Natural killer cell (primary cell): Measurements from ENCODE around the gene MTF2. TPM values are rescaled to one million over a fixed set of nuclear protein-coding genes. Genes with fewer than 3 reads are reported as not detected.

ENCODE experiments used
- ATAC-seq, 3 donors: fragments of 150-1000 bp in 2 of 3; fragments of 200-7000 bp in 1 of 3; cut with Tn5 transposase; 1 replicate in 1 of 3; 2 replicates in 2 of 3; pipeline ENCODE4 v1.10.0; 2021; ENCODE audit warnings: mild to moderate bottlenecking in 2 of 3, moderate library complexity in 2 of 3
- DNase-seq, 2 donors: peaks; one replicate each; pipeline versions ENCODE4 v3.0.0 to v3.0.0-alpha.2; 2013 to 2021; ENCODE audit warnings: mixed read lengths in 1 of 2
- H3K27ac ChIP-seq: one replicate; pipeline ENCODE4 v1.5.1; 2013; ENCODE audit warnings: mild to moderate bottlenecking, low read length
- H3K27me3 ChIP-seq: one replicate; pipeline ENCODE4 v1.6.1; 2013; ENCODE audit warnings: low read length; ENCODE audit not compliant: control insufficient read depth, insufficient read depth
- H3K36me3 ChIP-seq: one replicate; pipeline ENCODE4 v1.6.1; 2013; ENCODE audit warnings: low read length; ENCODE audit not compliant: control insufficient read depth, insufficient read depth
- H3K4me1 ChIP-seq: one replicate; pipeline ENCODE4 v1.6.1; 2013; ENCODE audit warnings: low read length; ENCODE audit not compliant: control insufficient read depth, insufficient read depth
- H3K4me3 ChIP-seq: one replicate; pipeline ENCODE4 v1.5.1; 2013; ENCODE audit warnings: low read length
- H3K9me3 ChIP-seq: one replicate; pipeline ENCODE4 v1.6.1; 2013; ENCODE audit warnings: low read length; ENCODE audit not compliant: control insufficient read depth, insufficient read depth
- H3K27ac Mint-ChIP-seq, 2 donors: one replicate each; pipeline ENCODE4 v1.8.0; 2022; ENCODE audit warnings: mild to moderate bottlenecking in 2 of 2, mixed read lengths in 2 of 2, moderate library complexity in 1 of 2
- H3K27me3 Mint-ChIP-seq, 2 donors: one replicate each; pipeline ENCODE4 v1.8.0; 2022; ENCODE audit warnings: low read depth in 2 of 2, mixed read lengths in 2 of 2
- H3K36me3 Mint-ChIP-seq: one replicate; pipeline ENCODE4 v1.8.0; 2022; ENCODE audit warnings: mixed read lengths
- H3K4me1 Mint-ChIP-seq, 2 donors: one replicate each; pipeline ENCODE4 v1.8.0; 2022; ENCODE audit warnings: mixed read lengths in 2 of 2
- H3K4me3 Mint-ChIP-seq: one replicate; pipeline ENCODE4 v1.8.0; 2022; ENCODE audit warnings: mild to moderate bottlenecking, moderate library complexity, mixed read lengths
- H3K9me3 Mint-ChIP-seq, 2 donors: one replicate each; pipeline ENCODE4 v1.8.0; 2022; ENCODE audit warnings: mixed read lengths in 2 of 2
- WGBS: methylation state at CpG from one replicate; pipeline ENCODE4 v1.1.7; 2013; ENCODE audit warnings: missing lambda C conversion rate; ENCODE audit not compliant: insufficient coverage; 5-methylcytosine and 5-hydroxymethylcytosine counted together
- intact Hi-C: fragments of 100-400 bp; cut with micrococcal nuclease; formaldehyde crosslinking; loops from one replicate; pipeline ENCODE4 v1.14.2; 2022
- total RNA-seq, 4 donors: library from RNA; stranded (reverse); fragments of 120-200 nt in 1 of 4; gene quantifications; one replicate each; pipeline versions ENCODE4 v1.2.3 to v1.2.4, GENCODE V29; 2013 to 2022
- TF ChIP-seq, protein P1 (sequence below): fragments of 200-600 bp; IDR thresholded peaks from one replicate; pipeline ENCODE4 v1.8.0; 2022; ENCODE audit warnings: antibody characterized with exemption

The MTF2 gene
- total RNA-seq, 3 donors from 2014 or later (not counting 1 experiment from before 2014, with no cell fraction given): 46.1 to 65.7 (median 47.8) TPM

- Mint-ChIP-seq H3K36me3 (peaks cover 6% of the 10 kb centered on the region), H3K9me3 (peaks cover 0 to 3% of the 10 kb centered on the region in 2 donors), H3K27ac (no peak overlapping the region), H3K4me3 (no peak overlapping the region), H3K4me1 (peaks cover 40 to 44% of the 10 kb centered on the region in 2 donors), H3K27me3 (no peaks in the 10 kb centered on the region)
- TF ChIP-seq, protein P1, sequence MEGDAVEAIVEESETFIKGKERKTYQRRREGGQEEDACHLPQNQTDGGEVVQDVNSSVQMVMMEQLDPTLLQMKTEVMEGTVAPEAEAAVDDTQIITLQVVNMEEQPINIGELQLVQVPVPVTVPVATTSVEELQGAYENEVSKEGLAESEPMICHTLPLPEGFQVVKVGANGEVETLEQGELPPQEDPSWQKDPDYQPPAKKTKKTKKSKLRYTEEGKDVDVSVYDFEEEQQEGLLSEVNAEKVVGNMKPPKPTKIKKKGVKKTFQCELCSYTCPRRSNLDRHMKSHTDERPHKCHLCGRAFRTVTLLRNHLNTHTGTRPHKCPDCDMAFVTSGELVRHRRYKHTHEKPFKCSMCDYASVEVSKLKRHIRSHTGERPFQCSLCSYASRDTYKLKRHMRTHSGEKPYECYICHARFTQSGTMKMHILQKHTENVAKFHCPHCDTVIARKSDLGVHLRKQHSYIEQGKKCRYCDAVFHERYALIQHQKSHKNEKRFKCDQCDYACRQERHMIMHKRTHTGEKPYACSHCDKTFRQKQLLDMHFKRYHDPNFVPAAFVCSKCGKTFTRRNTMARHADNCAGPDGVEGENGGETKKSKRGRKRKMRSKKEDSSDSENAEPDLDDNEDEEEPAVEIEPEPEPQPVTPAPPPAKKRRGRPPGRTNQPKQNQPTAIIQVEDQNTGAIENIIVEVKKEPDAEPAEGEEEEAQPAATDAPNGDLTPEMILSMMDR: no peak
- Histone ChIP-seq H3K4me1 (no peaks in the 10 kb centered on the region), H3K27me3 (no peaks in the 10 kb centered on the region), H3K9me3 (peaks cover 4% of the 10 kb centered on the region), H3K27ac (no peak overlapping the region), H3K4me3 (no peak overlapping the region), H3K36me3 (peaks cover 9% of the 10 kb centered on the region)
- 100% methylated on average over 2 of the region's 2 CpGs for WGBS
- ATAC-seq (no peak), DNase-seq (no peak)
- intact Hi-C loops: no loop called here
Measured at GRCh38 chr1:93106226-93106625, 27.1 kb downstream of the MTF2 start.

GRCh38 chr1:93107395-93107794 lies 28.3 kb downstream of the MTF2 start:
- peaks cover 40 to 42% of the 10 kb centered on the region in 2 donors for H3K4me1 Mint-ChIP-seq
- Histone ChIP-seq H3K4me1 (no peaks in the 10 kb centered on the region), H3K9me3 (peaks cover 4% of the 10 kb centered on the region), H3K27ac (no peak overlapping the region), H3K27me3 (no peaks in the 10 kb centered on the region), H3K4me3 (no peak overlapping the region), H3K36me3 (peaks cover 9% of the 10 kb centered on the region)
- DNase-seq: no peak
- no peaks in the 10 kb centered on the region for H3K27me3 Mint-ChIP-seq
- peaks cover 6% of the 10 kb centered on the region for H3K36me3 Mint-ChIP-seq
- ATAC-seq: no peak
- peaks cover 0 to 3% of the 10 kb centered on the region in 2 donors for H3K9me3 Mint-ChIP-seq
- H3K27ac Mint-ChIP-seq: no peak overlapping the region
- intact Hi-C loops: no loop called here
- WGBS: 100% methylated on average over 4 of the region's 4 CpGs
- H3K4me3 Mint-ChIP-seq: no peak overlapping the region
- TF ChIP-seq, protein P1: no peak

DNA sequence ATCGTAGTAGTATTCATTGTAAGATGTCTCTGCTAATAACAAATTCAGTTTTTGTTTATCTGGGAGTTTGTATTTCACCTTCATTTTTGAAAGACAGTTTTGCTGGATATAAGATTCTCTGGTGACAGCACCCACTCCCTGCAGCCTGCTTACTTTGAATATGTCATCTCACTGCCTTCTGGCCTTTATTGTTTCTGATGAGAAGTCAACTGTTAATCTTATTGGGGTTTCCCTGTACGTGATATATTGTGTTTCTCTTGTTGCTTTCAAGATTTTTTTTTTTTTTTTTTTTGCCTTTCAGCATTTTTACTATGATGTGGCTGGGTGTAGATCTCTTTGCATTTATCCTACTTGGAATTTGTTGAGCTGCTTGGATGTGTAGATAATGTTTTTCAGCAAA lies 29.3 kb downstream of the MTF2 start:
- Mint-ChIP-seq H3K9me3 (peaks cover 0 to 3% of the 10 kb centered on the region in 2 donors), H3K36me3 (peaks cover 6% of the 10 kb centered on the region), H3K27ac (no peak overlapping the region), H3K4me3 (no peak overlapping the region), H3K4me1 (peaks cover 41 to 43% of the 10 kb centered on the region in 2 donors), H3K27me3 (no peaks in the 10 kb centered on the region)
- DNase-seq (no peak), ATAC-seq (no peak)
- WGBS: 96% methylated on average over 2 of the region's 2 CpGs
- intact Hi-C loops: no loop called here
- TF ChIP-seq, protein P1: no peak
- Histone ChIP-seq H3K27me3 (no peaks in the 10 kb centered on the region), H3K36me3 (peaks cover 9% of the 10 kb centered on the region), H3K27ac (no peak overlapping the region), H3K4me1 (no peaks in the 10 kb centered on the region), H3K4me3 (no peak overlapping the region), H3K9me3 (peaks cover 4% of the 10 kb centered on the region)

DNA sequence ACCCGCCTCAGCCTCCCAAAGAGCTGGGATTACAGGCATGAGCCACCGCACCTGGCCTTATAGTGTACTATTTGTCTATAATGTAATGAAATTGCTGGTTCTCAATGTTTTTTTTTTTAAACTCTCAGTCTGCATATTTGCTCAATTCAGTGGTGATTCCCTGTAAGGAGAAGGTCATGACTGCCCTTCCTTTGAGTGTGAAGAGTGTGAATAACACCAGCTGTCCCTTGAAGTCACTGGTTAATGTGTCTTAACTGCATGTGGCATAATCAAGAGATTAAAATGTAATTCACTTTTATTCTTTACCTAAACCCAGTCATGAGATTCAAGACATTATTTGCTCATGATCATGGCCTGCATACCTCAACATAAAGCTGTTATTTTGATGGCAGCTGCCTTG lies 30.5 kb downstream of the MTF2 start:
- H3K4me3 ChIP-seq: no peak overlapping the region
- TF ChIP-seq, protein P1: no peak
- intact Hi-C loops: no loop called here
- Mint-ChIP-seq H3K27ac (peak overlapping the region; percentile 34 to 47), H3K27me3 (no peaks in the 10 kb centered on the region), H3K4me1 (peaks cover 41 to 43% of the 10 kb centered on the region in 2 donors), H3K36me3 (peaks cover 6% of the 10 kb centered on the region), H3K4me3 (no peak overlapping the region), H3K9me3 (peaks cover 0 to 3% of the 10 kb centered on the region in 2 donors)
- no peaks in the 10 kb centered on the region for H3K27me3 ChIP-seq
- no peaks in the 10 kb centered on the region for H3K4me1 ChIP-seq
- 97% methylated on average over 2 of the region's 2 CpGs for WGBS
- no peak for DNase-seq
- peaks cover 4% of the 10 kb centered on the region for H3K9me3 ChIP-seq
- H3K27ac ChIP-seq: no peak overlapping the region
- ATAC-seq: no peak
- peaks cover 13% of the 10 kb centered on the region for H3K36me3 ChIP-seq
